CD4-positive, alpha-beta T cell (primary cell): Measurements from ENCODE around the gene ZFAND6. TPM values are rescaled to one million over a fixed set of nuclear protein-coding genes. Genes with fewer than 3 reads are reported as not detected.

Experiments used
- ATAC-seq: fragments of 200-7000 bp; cut with Tn5 transposase; one replicate; pipeline ENCODE4 v1.10.0; 2022; ENCODE audit warnings: mild to moderate bottlenecking; ENCODE audit not compliant: poor library complexity
- CTCF ChIA-PET: fragments of 350-600 bp; sonication (Branson Sonifier 250); formaldehyde crosslinking; loops from one replicate; lab custom pipeline; 2021; ENCODE audit warnings: antibody characterized with exemption, inconsistent platforms; lab: Charles Lee
- POLR2A ChIA-PET: fragments of 350-600 bp; sonication (Branson Sonifier 250); formaldehyde crosslinking; loops from one replicate; lab custom pipeline; 2021; ENCODE audit warnings: antibody characterized with exemption, inconsistent platforms; lab: Charles Lee
- DNase-seq, 14 experiments: peaks; one replicate each; pipeline ENCODE4 v3.0.0-alpha.2; 2013 to 2020; ENCODE audit warnings: mixed read lengths in 2 of 14
- H3K27ac ChIP-seq, 2 donors: one replicate each; pipeline versions ENCODE4 v1.5.1 to v1.7.0; 2013; ENCODE audit warnings: low read length in 2 of 2, low read depth in 1 of 2, mild to moderate bottlenecking in 1 of 2
- H3K27me3 ChIP-seq, 2 experiments: 1 replicate in 1 of 2; 2 replicates in 1 of 2; pipeline versions ENCODE4 v1.6.1 to v1.7.0; 2013; ENCODE audit warnings: low read length in 2 of 2, control low read depth in 1 of 2, mild to moderate bottlenecking in 1 of 2, moderate library complexity in 1 of 2; ENCODE audit not compliant: insufficient read depth in 2 of 2, control insufficient read depth in 1 of 2
- H3K36me3 ChIP-seq: one replicate; pipeline ENCODE4 v1.6.1; 2013; ENCODE audit warnings: low read length, control low read depth; ENCODE audit not compliant: insufficient read depth
- H3K4me1 ChIP-seq: one replicate; pipeline ENCODE4 v1.6.1; 2013; ENCODE audit warnings: low read length, control low read depth; ENCODE audit not compliant: insufficient read depth
- H3K4me3 ChIP-seq: one replicate; pipeline ENCODE4 v1.5.1; 2013; ENCODE audit warnings: mild to moderate bottlenecking, low read length, moderate library complexity
- H3K9me3 ChIP-seq, 2 experiments: 1 replicate in 1 of 2; 2 replicates in 1 of 2; pipeline versions ENCODE4 v1.6.1 to v1.7.0; 2013; ENCODE audit warnings: low read length in 2 of 2, mild to moderate bottlenecking in 2 of 2, control low read depth in 1 of 2, moderate library complexity in 1 of 2; ENCODE audit not compliant: control insufficient read depth in 1 of 2, insufficient read depth in 1 of 2
- H3K27ac Mint-ChIP-seq: one replicate; pipeline ENCODE4 v1.8.0; 2020; ENCODE audit warnings: mixed read lengths
- H3K27me3 Mint-ChIP-seq: one replicate; pipeline ENCODE4 v1.8.0; 2021; ENCODE audit warnings: mixed read lengths
- H3K36me3 Mint-ChIP-seq: one replicate; pipeline ENCODE4 v1.8.0; 2021; ENCODE audit warnings: low read depth, mixed read lengths
- H3K4me1 Mint-ChIP-seq: one replicate; pipeline ENCODE4 v1.8.0; 2021; ENCODE audit warnings: low read depth, mixed read lengths
- H3K4me3 Mint-ChIP-seq: one replicate; pipeline ENCODE4 v1.8.0; 2020; ENCODE audit warnings: mild to moderate bottlenecking, mixed read lengths
- H3K9me3 Mint-ChIP-seq: one replicate; pipeline ENCODE4 v1.8.0; 2020; ENCODE audit warnings: mixed read lengths
- intact Hi-C, 2 experiments: fragments of 100-400 bp; cut with DNase I in 1 of 2; cut with micrococcal nuclease in 1 of 2; formaldehyde crosslinking; loops; one replicate each; pipeline versions ENCODE4 v1.15.1 to v1.9.0; 2023 to 2025; cut with DNase I, micrococcal nuclease
- total RNA-seq, 174 experiments: library from RNA in 2 of 174; stranded (reverse) in 2 of 174; gene quantifications; one replicate each; pipeline ENCODE4 v1.2.3 and lab custom pipeline; 2021 to 2026
- TF ChIP-seq, protein P1 (sequence below): fragments of 200-600 bp; IDR thresholded peaks from one replicate; pipeline ENCODE4 v1.8.0; 2022; ENCODE audit warnings: antibody characterized with exemption, mild to moderate bottlenecking

ZFAND6 gene
- total RNA-seq, 2 experiments from 2014 or later, result 65.5 to 69.2 TPM

DNA sequence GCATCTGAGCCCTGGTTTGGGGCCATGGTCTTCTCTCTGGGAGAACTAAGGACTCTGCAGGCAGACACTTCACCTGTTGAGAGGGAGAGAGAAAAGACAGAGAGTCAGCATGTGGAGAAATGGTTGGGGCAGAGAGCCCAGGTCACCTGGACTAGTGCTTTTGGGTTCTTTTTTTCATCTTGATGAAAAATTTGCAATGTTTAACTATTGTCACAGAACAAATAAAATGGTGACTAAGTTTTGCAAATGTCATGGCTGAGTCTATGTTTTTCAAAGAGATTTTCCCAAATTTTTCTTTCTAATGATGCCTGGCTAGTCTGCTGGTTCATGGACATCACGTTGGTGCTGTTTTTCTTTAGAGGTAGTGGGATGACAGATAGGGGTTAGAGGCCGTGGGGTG is 111.1 kb downstream of the ZFAND6 start:
- no peak for DNase-seq
- H3K36me3 Mint-ChIP-seq, result peaks cover 3% of the 10 kb centered on the region
- H3K4me1 Mint-ChIP-seq, result no peaks in the 10 kb centered on the region
- Histone ChIP-seq H3K27me3 (no peaks in the 10 kb centered on the region), H3K4me3 (no peak overlapping the region), H3K27ac (no peak overlapping the region), H3K9me3 (no peaks in the 10 kb centered on the region), H3K36me3 (peaks cover 3% of the 10 kb centered on the region), H3K4me1 (no peaks in the 10 kb centered on the region)
- no peaks in the 10 kb centered on the region for H3K27me3 Mint-ChIP-seq
- no peak overlapping the region for H3K4me3 Mint-ChIP-seq
- ATAC-seq, result no peak
- TF ChIP-seq, protein P1, sequence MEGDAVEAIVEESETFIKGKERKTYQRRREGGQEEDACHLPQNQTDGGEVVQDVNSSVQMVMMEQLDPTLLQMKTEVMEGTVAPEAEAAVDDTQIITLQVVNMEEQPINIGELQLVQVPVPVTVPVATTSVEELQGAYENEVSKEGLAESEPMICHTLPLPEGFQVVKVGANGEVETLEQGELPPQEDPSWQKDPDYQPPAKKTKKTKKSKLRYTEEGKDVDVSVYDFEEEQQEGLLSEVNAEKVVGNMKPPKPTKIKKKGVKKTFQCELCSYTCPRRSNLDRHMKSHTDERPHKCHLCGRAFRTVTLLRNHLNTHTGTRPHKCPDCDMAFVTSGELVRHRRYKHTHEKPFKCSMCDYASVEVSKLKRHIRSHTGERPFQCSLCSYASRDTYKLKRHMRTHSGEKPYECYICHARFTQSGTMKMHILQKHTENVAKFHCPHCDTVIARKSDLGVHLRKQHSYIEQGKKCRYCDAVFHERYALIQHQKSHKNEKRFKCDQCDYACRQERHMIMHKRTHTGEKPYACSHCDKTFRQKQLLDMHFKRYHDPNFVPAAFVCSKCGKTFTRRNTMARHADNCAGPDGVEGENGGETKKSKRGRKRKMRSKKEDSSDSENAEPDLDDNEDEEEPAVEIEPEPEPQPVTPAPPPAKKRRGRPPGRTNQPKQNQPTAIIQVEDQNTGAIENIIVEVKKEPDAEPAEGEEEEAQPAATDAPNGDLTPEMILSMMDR, result no peak
- H3K9me3 Mint-ChIP-seq, result no peaks in the 10 kb centered on the region
- CTCF ChIA-PET, result no interaction called here
- POLR2A ChIA-PET, result no interaction called here
- H3K27ac Mint-ChIP-seq, result no peak overlapping the region
- intact Hi-C loops, result no loop called here

DNA sequence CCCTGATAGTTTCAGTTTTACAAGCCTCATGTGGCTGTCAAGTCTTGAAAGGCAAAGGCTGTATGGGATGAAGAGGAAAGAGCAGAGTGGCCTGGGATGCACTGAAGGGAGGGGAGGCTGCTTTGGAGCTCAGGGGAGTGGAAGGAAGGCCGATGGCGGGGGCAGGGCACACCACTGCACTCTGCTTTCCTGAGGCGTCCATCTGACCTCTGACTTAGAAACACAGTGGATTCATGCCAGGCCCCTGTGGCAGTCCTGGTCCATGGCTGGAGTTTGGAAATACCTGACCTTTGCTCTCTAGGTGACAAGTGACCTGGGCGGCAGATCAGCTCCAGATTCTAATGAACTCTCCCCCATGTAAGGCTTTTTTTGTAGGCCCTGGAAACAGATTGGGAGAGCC is 112.3 kb downstream of the ZFAND6 start:
- H3K4me3 Mint-ChIP-seq, result no peak overlapping the region
- DNase-seq, result no peak
- no peaks in the 10 kb centered on the region for H3K9me3 Mint-ChIP-seq
- intact Hi-C loops, result loop anchor here in 1 of 2 experiments (2.0 kb wide), 2 partner anchors 111 to 179 kb away; no protein-coding TSS in a partner anchor
- Histone ChIP-seq H3K36me3 (peaks cover 3% of the 10 kb centered on the region), H3K27ac (no peak overlapping the region), H3K4me1 (no peaks in the 10 kb centered on the region), H3K4me3 (no peak overlapping the region), H3K27me3 (no peaks in the 10 kb centered on the region), H3K9me3 (no peaks in the 10 kb centered on the region)
- H3K4me1 Mint-ChIP-seq, result no peaks in the 10 kb centered on the region
- peaks cover 6% of the 10 kb centered on the region for H3K36me3 Mint-ChIP-seq
- ChIA-PET POLR2A (no interaction called here), CTCF (interaction anchor here (1.4 to 2.3 kb wide), 2 partner anchors 81 to 790 kb away, joined by 3 to 17 read pairs; no protein-coding TSS in a partner anchor)
- ATAC-seq, result no peak
- H3K27ac Mint-ChIP-seq, result no peak overlapping the region
- TF ChIP-seq, protein P1, result no peak
- no peaks in the 10 kb centered on the region for H3K27me3 Mint-ChIP-seq

DNA sequence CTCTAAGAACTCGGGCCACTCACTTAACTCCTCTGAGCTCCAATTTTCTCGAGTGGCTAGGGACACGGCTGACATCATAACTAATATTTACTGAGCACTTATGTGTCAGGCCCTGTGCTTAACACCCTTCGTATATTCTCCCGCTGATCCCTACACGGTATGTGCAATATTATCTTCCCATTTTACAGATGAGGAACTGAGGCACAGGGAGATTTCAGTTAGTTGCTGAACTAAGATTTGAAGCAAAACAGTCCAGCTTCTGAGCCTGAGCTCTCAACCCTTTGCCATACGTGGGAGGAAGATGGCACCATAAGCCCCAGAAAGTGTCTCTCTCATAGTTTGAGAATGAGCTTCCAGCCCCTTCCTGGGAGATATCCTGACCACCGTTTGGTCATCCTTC is 112.9 kb downstream of the ZFAND6 start:
- intact Hi-C loops, result loop anchor here in 1 of 2 experiments (2.0 kb wide), 2 partner anchors 112 to 180 kb away; no protein-coding TSS in a partner anchor
- peaks cover 12% of the 10 kb centered on the region for H3K36me3 Mint-ChIP-seq
- H3K27ac ChIP-seq, result no peak overlapping the region
- H3K4me3 Mint-ChIP-seq, result no peak overlapping the region
- CTCF ChIA-PET, result interaction anchor here (1.4 to 2.3 kb wide), 2 partner anchors 82 to 791 kb away, joined by 3 to 17 read pairs; no protein-coding TSS in a partner anchor
- POLR2A ChIA-PET, result no interaction called here
- no peaks in the 10 kb centered on the region for H3K4me1 ChIP-seq
- TF ChIP-seq, protein P1, result no peak
- DNase-seq, result no peak
- H3K27ac Mint-ChIP-seq, result no peak overlapping the region
- no peak overlapping the region for H3K4me3 ChIP-seq
- peaks cover 3% of the 10 kb centered on the region for H3K36me3 ChIP-seq
- H3K27me3 ChIP-seq, result no peaks in the 10 kb centered on the region
- H3K4me1 Mint-ChIP-seq, result no peaks in the 10 kb centered on the region
- H3K27me3 Mint-ChIP-seq, result no peaks in the 10 kb centered on the region
- H3K9me3 ChIP-seq, result no peaks in the 10 kb centered on the region
- ATAC-seq, result no peak
- H3K9me3 Mint-ChIP-seq, result no peaks in the 10 kb centered on the region
